Gastroesophageal sphincter (tissue), 4 donors: ENCODE data around the gene MAFG. TPM values are rescaled to one million over a fixed set of nuclear protein-coding genes. Genes with fewer than 3 reads are reported as not detected.
A peak's percentile ranks its signal among the peaks of the same experiment; 100 is the strongest.

ENCODE experiments used
- ATAC-seq: fragments of 150-250 bp; one replicate; pipeline ENCODE4 v1.9.1; 2016; ENCODE audit warnings: mild to moderate bottlenecking, moderate library complexity
- H3K27ac ChIP-seq, 4 donors: fragments of 200-600 bp; sonication (generic) in 3 of 4; 1 replicate in 3 of 4; 2 replicates in 1 of 4; pipeline ENCODE4 v1.5.1; 2016 to 2019
- H3K27me3 ChIP-seq: fragments of 200-600 bp; sonication (generic); one replicate; pipeline ENCODE4 v1.5.1; 2019
- H3K36me3 ChIP-seq, 2 donors: fragments of 200-600 bp; sonication (generic); one replicate each; pipeline ENCODE4 v1.5.1; 2019; ENCODE audit warnings: control low read depth in 1 of 2
- H3K4me1 ChIP-seq, 3 donors: fragments of 200-600 bp; sonication (generic); 1 replicate in 2 of 3; 2 replicates in 1 of 3; pipeline ENCODE4 v1.5.1; 2016 to 2019; ENCODE audit warnings: control low read depth in 2 of 3
- H3K4me3 ChIP-seq, 2 donors: fragments of 200-600 bp; sonication (generic); one replicate each; pipeline ENCODE4 v1.5.1; 2019; ENCODE audit warnings: mild to moderate bottlenecking in 1 of 2, moderate library complexity in 1 of 2
- H3K9me3 ChIP-seq, 3 donors: fragments of 200-600 bp; sonication (generic); one replicate each; pipeline ENCODE4 v1.5.1; 2017 to 2019; ENCODE audit warnings: control low read depth in 2 of 3
- CTCF ChIP-seq, 4 experiments: fragments of 200-600 bp in 2 of 4; fragments of 450-650 bp in 2 of 4; sonication (generic) in 1 of 4; IDR thresholded peaks; one replicate each; pipeline ENCODE4 v1.5.1; 2017 to 2019; ENCODE audit warnings: antibody characterized with exemption in 4 of 4, mild to moderate bottlenecking in 2 of 4, moderate library complexity in 2 of 4
- EP300 ChIP-seq: sonication (generic); formaldehyde crosslinking; IDR thresholded peaks from one replicate; pipeline ENCODE4 v1.6.1; 2017; ENCODE audit warnings: antibody characterized with exemption, mild to moderate bottlenecking
- POLR2A ChIP-seq, 2 donors: fragments of 450-650 bp; IDR thresholded peaks; one replicate each; pipeline ENCODE4 v1.6.1; 2017; ENCODE audit warnings: antibody characterized with exemption in 2 of 2, mild to moderate bottlenecking in 2 of 2, moderate library complexity in 1 of 2
- POLR2AphosphoS5 ChIP-seq: sonication (generic); formaldehyde crosslinking; IDR thresholded peaks from one replicate; pipeline ENCODE4 v1.6.1; 2017; ENCODE audit warnings: antibody characterized with exemption
- WGBS, 2 donors: methylation state at CpG; one replicate each; pipeline ENCODE4 v1.1.5; 2018; ENCODE audit warnings: low coverage in 1 of 2; 5-methylcytosine and 5-hydroxymethylcytosine counted together
- total RNA-seq, 4 donors: library from RNA; depleted of rRNA; stranded (reverse); fragments of >200 nt; gene quantifications; one replicate each; pipeline ENCODE4 v1.1.0, GENCODE V29; 2016

MAFG gene
- total RNA-seq, 4 donors from 2014 or later: 18.8 to 39.3 (median 25.3) TPM

DNA sequence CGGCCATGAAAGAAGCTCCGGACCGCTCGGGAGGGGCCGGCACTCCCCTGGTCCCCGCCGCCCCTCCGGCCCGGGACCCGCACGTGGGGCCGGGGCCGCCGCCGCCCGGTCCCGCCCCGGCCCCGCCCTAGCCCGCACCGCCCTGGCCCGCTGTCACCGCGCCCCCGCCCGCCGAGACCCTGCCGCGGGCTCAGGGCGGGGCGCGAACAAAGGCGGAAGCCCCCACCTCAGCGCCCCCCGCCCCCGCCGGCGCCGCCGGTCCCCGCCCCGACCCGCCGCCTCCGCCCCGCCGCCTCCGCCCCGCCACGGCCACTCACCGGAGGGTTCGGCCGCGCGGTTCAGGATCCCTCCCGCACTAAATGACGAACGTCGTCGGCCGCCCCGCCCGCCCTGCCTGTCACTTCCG lies 56.6 kb downstream of the MAFG start, which contains the start of gene ARHGDIA:
TSS of gene ARHGDIA (minus strand) at position 357 of the 406 bp plus-strand sequence. CDS start 1,407 bp downstream, outside the sequence.
- peaks cover 0 to 63% (median 35%) of the 10 kb centered on the region in 3 donors for H3K4me1 ChIP-seq
- WGBS, 2 donors: no CpG with 5 or more reads among the region's 64 CpGs
- peaks cover 0 to 29% of the 10 kb centered on the region in 2 donors for H3K36me3 ChIP-seq
- H3K9me3 ChIP-seq: no peaks in the 10 kb centered on the region
- peak; percentile 81 for ATAC-seq
- H3K27ac ChIP-seq: peak within 1 kb of the TSS; percentile 84 to 99 (median 98)
- H3K4me3 ChIP-seq: peak within 1 kb of the TSS; percentile 54 to 80
- no peak for TF ChIP-seq POLR2A (IDR thresholded peaks at IDR 0.05)
- TF ChIP-seq POLR2AphosphoS5: peak; percentile 98
- H3K27me3 ChIP-seq: no peaks in the 10 kb centered on the region

DNA sequence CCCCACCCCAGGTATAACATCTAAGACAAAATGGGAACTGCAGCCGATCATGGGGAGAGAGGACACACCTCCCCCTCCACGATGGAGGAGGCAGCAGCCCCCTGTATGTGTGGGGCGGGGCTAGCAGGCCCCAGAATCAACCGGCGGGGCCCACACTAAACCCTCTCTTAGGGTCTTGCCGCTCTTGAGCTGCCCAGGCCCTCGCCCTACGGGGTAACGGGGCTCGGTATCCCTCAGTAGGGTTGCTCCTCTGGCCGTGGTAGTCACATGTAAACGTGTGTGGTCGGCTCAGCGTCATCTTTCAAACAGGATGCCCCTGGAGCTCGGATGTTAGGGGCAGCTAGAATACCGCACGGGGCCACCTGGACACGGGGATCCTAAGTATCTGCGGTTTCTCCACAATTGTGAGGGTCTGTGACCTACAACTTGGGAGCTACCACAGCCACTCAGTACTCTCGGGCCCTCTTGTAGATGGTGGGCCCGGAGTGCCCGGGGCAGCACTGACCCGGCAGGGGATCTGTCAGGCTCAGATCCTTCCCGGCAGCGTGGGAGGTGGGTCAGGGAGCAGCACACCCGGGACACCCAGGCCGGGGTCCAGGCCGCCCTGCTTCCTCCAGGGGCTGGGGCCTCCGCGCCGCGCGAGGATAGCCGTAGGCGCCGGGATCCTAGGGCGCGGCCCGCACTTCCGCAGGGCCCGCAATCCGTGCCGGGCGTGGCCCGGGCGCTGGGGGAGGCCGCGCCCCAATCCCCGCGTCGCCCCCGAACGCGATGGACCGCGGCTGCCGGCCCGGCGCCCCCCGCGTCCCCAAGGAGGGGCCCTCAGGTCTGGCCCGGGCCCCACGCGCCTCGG lies 57.2 kb downstream of the MAFG start:
- no peaks in the 10 kb centered on the region for H3K9me3 ChIP-seq
- peak in 1 of 2 donors; percentile 36 for TF ChIP-seq POLR2A (IDR thresholded peaks at IDR 0.05)
- no peak for TF ChIP-seq CTCF (IDR thresholded peaks at IDR 0.05)
- TF ChIP-seq EP300: no peak
- TF ChIP-seq POLR2AphosphoS5: peak; percentile 4
- no CpG with 5 or more reads among the region's 65 CpGs for WGBS, 2 donors
- H3K27me3 ChIP-seq: no peaks in the 10 kb centered on the region
- peak overlapping the region; percentile 54 to 80 for H3K4me3 ChIP-seq
- peak overlapping the region; percentile 84 to 99 (median 98) for H3K27ac ChIP-seq
- ATAC-seq: peak; percentile 36
- peaks cover 0 to 68% (median 35%) of the 10 kb centered on the region in 3 donors for H3K4me1 ChIP-seq
- peaks cover 0 to 35% of the 10 kb centered on the region in 2 donors for H3K36me3 ChIP-seq

- Histone ChIP-seq H3K27me3 (no peaks in the 10 kb centered on the region), H3K36me3 (peaks cover 0 to 42% of the 10 kb centered on the region in 2 donors), H3K27ac (peak overlapping the region; percentile 84 to 99 (median 98)), H3K9me3 (no peaks in the 10 kb centered on the region), H3K4me3 (peak overlapping the region; percentile 54 to 80), H3K4me1 (peaks cover 0 to 68% (median 35%) of the 10 kb centered on the region in 3 donors)
- TF ChIP-seq POLR2A (IDR thresholded peaks at IDR 0.05) (no peak), EP300 (no peak), POLR2AphosphoS5 (peak; percentile 23), CTCF (IDR thresholded peaks at IDR 0.05) (peak in 3 of 4 experiments; percentile 87 to 95 (median 87))
- ATAC-seq: peak; percentile 8
- no CpG with 5 or more reads among the region's 52 CpGs for WGBS, 2 donors
These were observed 58.1 kb downstream of the MAFG start for GRCh38 chr17:81869221-81870130.

- H3K9me3 ChIP-seq: no peaks in the 10 kb centered on the region
- peaks cover 0 to 68% (median 35%) of the 10 kb centered on the region in 3 donors for H3K4me1 ChIP-seq
- H3K36me3 ChIP-seq: peaks cover 0 to 42% of the 10 kb centered on the region in 2 donors
- ATAC-seq: peak; percentile 18
- WGBS, 2 donors: 80% methylated on average over 1 of the region's 30 CpGs; no CpG with 5 or more reads in 1 of the 2 donors
- peak overlapping the region in 3 of 4 donors; percentile 98 to 99 (median 99) for H3K27ac ChIP-seq
- H3K27me3 ChIP-seq: no peaks in the 10 kb centered on the region
- no peak for TF ChIP-seq CTCF (IDR thresholded peaks at IDR 0.05)
- no peak for TF ChIP-seq EP300
- no peak for TF ChIP-seq POLR2AphosphoS5
- TF ChIP-seq POLR2A (IDR thresholded peaks at IDR 0.05): no peak
- H3K4me3 ChIP-seq: peak overlapping the region in 1 of 2 donors; percentile 80
These were observed 58.8 kb downstream of the MAFG start for GRCh38 chr17:81868674-81869220.

Other genes with a start within 250 kb of the MAFG start
- 10 to 100 TPM; 26.2 to 52.8 (median 30.2) TPM for gene ARL16, start 243.9 kb downstream of the MAFG start, total RNA-seq
- gene HGS, start 243.7 kb downstream of the MAFG start, total RNA-seq: 10 to 100 TPM; 51.5 to 90.5 (median 66.6) TPM
- gene MRPL12, start 224.4 kb downstream of the MAFG start, total RNA-seq: 10 to 100 TPM; 27.5 to 42.9 (median 29.3) TPM
- 1 to 10 TPM; 3.0 to 8.8 (median 5.0) TPM for gene SLC25A10, start 215.5 kb downstream of the MAFG start, total RNA-seq
- under 1 TPM in 1 of 4 donors, not detected in 3; 0.47 TPM for gene GCGR, start 123.6 kb downstream of the MAFG start, total RNA-seq
- 100 to 1,000 TPM in 1 of 4 donors, 10 to 100 TPM in 3; 70.4 to 131 (median 85.9) TPM for gene MCRIP1, start 94.4 kb downstream of the MAFG start, total RNA-seq
- not detected for gene PPP1R27, start 92.7 kb downstream of the MAFG start, total RNA-seq
- 100 to 1,000 TPM; 257 to 365 (median 324) TPM for gene P4HB, start 67.2 kb downstream of the MAFG start, total RNA-seq
- gene ARHGDIA, start 56.4 kb downstream of the MAFG start, total RNA-seq: 100 to 1,000 TPM; 120 to 219 (median 169) TPM
- gene ALYREF, start 36.1 kb downstream of the MAFG start, total RNA-seq: 10 to 100 TPM; 26.6 to 68.1 (median 55.5) TPM
- gene ANAPC11, start 36.0 kb downstream of the MAFG start, total RNA-seq: 100 to 1,000 TPM in 3 of 4 donors, 10 to 100 TPM in 1; 81.0 to 128 (median 119) TPM
- under 1 TPM in 2 of 4 donors, not detected in 2; 0.12 to 0.16 TPM for gene NPB, start 25.5 kb downstream of the MAFG start, total RNA-seq
- 10 to 100 TPM; 18.4 to 45.8 (median 34.4) TPM for gene PCYT2, start 16.3 kb downstream of the MAFG start, total RNA-seq
- gene SIRT7, start 9.6 kb downstream of the MAFG start, total RNA-seq: 10 to 100 TPM; 14.3 to 24.1 (median 18.3) TPM
- gene PYCR1, start 9.6 kb upstream of the MAFG start, total RNA-seq: 1 to 10 TPM; 3.4 to 6.8 (median 5.1) TPM
- gene MYADML2, start 19.5 kb upstream of the MAFG start, total RNA-seq: not detected
- under 1 TPM in 1 of 4 donors, not detected in 3; 0.22 TPM for gene NOTUM, start 33.5 kb upstream of the MAFG start, total RNA-seq
- 10 to 100 TPM; 11.7 to 24.4 (median 18.6) TPM for gene ASPSCR1, start 49.9 kb upstream of the MAFG start, total RNA-seq
- gene CENPX, start 95.1 kb upstream of the MAFG start, total RNA-seq: 100 to 1,000 TPM in 1 of 4 donors, 10 to 100 TPM in 3; 65.3 to 110 (median 78.8) TPM
- gene LRRC45, start 95.6 kb upstream of the MAFG start, total RNA-seq: 10 to 100 TPM in 2 of 4 donors, 1 to 10 TPM in 2; 4.4 to 16.3 (median 12.4) TPM
- 1 to 10 TPM in 1 of 4 donors, under 1 TPM in 2, not detected in 1; 0.50 to 6.9 (median 0.54) TPM for gene RAC3, start 103.9 kb upstream of the MAFG start, total RNA-seq
- 100 to 1,000 TPM in 2 of 4 donors, 10 to 100 TPM in 2; 70.7 to 140 (median 108) TPM for gene DCXR, start 110.0 kb upstream of the MAFG start, total RNA-seq
- 10 to 100 TPM; 28.8 to 48.2 (median 34.3) TPM for gene RFNG, start 124.1 kb upstream of the MAFG start, total RNA-seq
- gene GPS1, start 124.2 kb upstream of the MAFG start, total RNA-seq: 100 to 1,000 TPM in 1 of 4 donors, 10 to 100 TPM in 3; 69.3 to 103 (median 77.2) TPM
- gene DUS1L, start 138.1 kb upstream of the MAFG start, total RNA-seq: 10 to 100 TPM; 35.8 to 62.8 (median 52.9) TPM
- gene FASN, start 170.5 kb upstream of the MAFG start, total RNA-seq: 10 to 100 TPM; 22.6 to 52.8 (median 48.3) TPM